Colonic mucosa (tissue), 4 donors: ENCODE measurements around the gene PIP5K1A. TPM values are rescaled to one million over a fixed set of nuclear protein-coding genes. Genes with fewer than 3 reads are reported as not detected.

Experiments
- DNase-seq: peaks from one replicate; pipeline ENCODE4 v3.0.0-alpha.2; 2020
- H3K27ac ChIP-seq: fragments of 200-600 bp; one replicate; pipeline ENCODE4 v1.8.0; 2021
- H3K27me3 ChIP-seq: fragments of 200-600 bp; one replicate; pipeline ENCODE4 v1.8.0; 2021
- H3K36me3 ChIP-seq: fragments of 200-600 bp; one replicate; pipeline ENCODE4 v1.8.0; 2021
- H3K4me1 ChIP-seq: fragments of 200-600 bp; one replicate; pipeline ENCODE4 v1.8.0; 2021; ENCODE audit warnings: mild to moderate bottlenecking
- H3K4me3 ChIP-seq: fragments of 200-600 bp; one replicate; pipeline ENCODE4 v1.8.0; 2021
- H3K9ac ChIP-seq, 2 donors: one replicate each; pipeline ENCODE4 v1.7.0; 2013; ENCODE audit warnings: control low read depth in 2 of 2, low read depth in 2 of 2, low read length in 2 of 2
- H3K9me3 ChIP-seq: fragments of 200-600 bp; one replicate; pipeline ENCODE4 v1.8.0; 2021
- intact Hi-C: fragments of 100-400 bp; cut with DNase I; formaldehyde crosslinking; loops from one replicate; pipeline ENCODE4 v1.14.1; 2022
- total RNA-seq, 2 donors: library from RNA; stranded (reverse); fragmentation: NEBNext Ultra II Directional in 1 of 2; extraction: Animal tissue kit (Norgen Biotek cat#: 25700) in 1 of 2; gene quantifications; one replicate each; pipeline ENCODE4 v1.2.1, GENCODE V29; 2021
- TF ChIP-seq, protein P1 (sequence below): fragments of 200-600 bp; IDR thresholded peaks from one replicate; pipeline ENCODE4 v1.8.0; 2022; ENCODE audit warnings: antibody characterized with exemption, mild to moderate bottlenecking
- donor health status: healthy.
- donor health status: DM: no; HTN: no; CAD: no.
- donor health status: DM: no; HTN: no; CAD: no.

The PIP5K1A gene
- 10 to 100 TPM; 33.3 to 38.9 TPM for total RNA-seq

DNA sequence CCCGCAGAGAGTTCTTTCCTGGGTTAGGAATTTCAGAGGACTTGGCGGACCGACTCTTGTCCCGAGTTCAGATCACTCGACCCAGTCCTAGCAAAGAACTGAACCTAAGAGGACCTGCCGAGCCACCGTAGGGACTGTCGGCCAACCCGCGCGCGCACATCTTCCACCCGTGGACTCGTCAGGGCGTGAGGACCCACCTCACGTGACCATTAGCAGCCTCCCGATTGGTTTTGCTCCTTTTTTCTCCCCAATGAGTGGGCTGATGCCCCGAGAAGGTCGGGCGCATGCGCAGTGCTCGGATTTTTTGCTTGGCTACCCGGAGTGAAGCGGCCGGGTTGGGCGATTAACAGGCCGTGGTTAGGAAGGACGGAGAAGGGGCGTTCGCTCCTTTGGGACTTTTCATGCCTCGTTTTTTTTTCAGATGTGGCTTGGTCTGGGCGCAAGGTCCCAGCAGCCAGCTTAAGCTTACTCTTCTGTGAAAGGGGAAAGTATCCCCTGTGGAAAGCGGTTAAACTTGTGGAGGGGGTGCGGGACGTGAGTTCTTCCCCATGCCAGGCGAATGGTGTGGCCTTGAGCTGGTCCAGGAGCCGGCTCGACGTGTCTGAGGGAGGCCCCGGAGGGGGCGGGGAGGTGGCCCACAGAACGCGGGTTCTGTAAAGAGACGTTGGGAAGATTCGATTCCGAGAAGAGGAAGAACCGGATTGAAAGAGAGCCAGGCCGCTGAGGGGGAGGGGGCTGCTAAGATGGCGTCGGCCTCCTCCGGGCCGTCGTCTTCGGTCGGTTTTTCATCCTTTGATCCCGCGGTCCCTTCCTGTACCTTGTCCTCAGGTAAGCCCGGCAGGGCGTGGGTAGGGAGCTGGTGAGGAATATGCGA lies at the start of gene PIP5K1A:
TSS of gene PIP5K1A (plus strand) at position 299 of the 874 bp plus-strand sequence. CDS start at position 744, 445 bp downstream.
- H3K27ac ChIP-seq, result peak within 1 kb of the TSS; percentile 88
- intact Hi-C loops, result loop anchor here (5.0 kb wide), 1 partner anchor 54 kb away; the partner anchor contains the start of gene PSMD4
- H3K9ac ChIP-seq, result peak within 1 kb of the TSS; percentile 74 to 86
- peak within 1 kb of the TSS; percentile 87 for H3K4me3 ChIP-seq
- H3K4me1 ChIP-seq, result peaks cover 14% of the 10 kb centered on the region
- peak; percentile 99 for DNase-seq
- TF ChIP-seq, protein P1, sequence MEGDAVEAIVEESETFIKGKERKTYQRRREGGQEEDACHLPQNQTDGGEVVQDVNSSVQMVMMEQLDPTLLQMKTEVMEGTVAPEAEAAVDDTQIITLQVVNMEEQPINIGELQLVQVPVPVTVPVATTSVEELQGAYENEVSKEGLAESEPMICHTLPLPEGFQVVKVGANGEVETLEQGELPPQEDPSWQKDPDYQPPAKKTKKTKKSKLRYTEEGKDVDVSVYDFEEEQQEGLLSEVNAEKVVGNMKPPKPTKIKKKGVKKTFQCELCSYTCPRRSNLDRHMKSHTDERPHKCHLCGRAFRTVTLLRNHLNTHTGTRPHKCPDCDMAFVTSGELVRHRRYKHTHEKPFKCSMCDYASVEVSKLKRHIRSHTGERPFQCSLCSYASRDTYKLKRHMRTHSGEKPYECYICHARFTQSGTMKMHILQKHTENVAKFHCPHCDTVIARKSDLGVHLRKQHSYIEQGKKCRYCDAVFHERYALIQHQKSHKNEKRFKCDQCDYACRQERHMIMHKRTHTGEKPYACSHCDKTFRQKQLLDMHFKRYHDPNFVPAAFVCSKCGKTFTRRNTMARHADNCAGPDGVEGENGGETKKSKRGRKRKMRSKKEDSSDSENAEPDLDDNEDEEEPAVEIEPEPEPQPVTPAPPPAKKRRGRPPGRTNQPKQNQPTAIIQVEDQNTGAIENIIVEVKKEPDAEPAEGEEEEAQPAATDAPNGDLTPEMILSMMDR, result no peak
- H3K27me3 ChIP-seq, result no peaks in the 10 kb centered on the region
- no peaks in the 10 kb centered on the region for H3K36me3 ChIP-seq
- no peaks in the 10 kb centered on the region for H3K9me3 ChIP-seq

GRCh38 chr1:151156515-151156819 lies 41.9 kb upstream of the PIP5K1A start, which contains the start of gene TNFAIP8L2:
Gene TNFAIP8L2, plus strand, starts transcription at chr1:151156649. Its CDS starts 2,049 bp downstream, at chr1:151158698.
- TF ChIP-seq, protein P1, result no peak
- Histone ChIP-seq H3K9me3 (no peaks in the 10 kb centered on the region), H3K9ac (peak within 1 kb of the TSS; percentile 1 to 19), H3K36me3 (peaks cover 6% of the 10 kb centered on the region), H3K27ac (peak within 1 kb of the TSS; percentile 51), H3K27me3 (no peaks in the 10 kb centered on the region), H3K4me3 (peak within 1 kb of the TSS; percentile 19), H3K4me1 (no peaks in the 10 kb centered on the region)
- DNase-seq, result peak; percentile 73
- intact Hi-C loops, result loop anchor here (5.0 to 10.0 kb wide), 2 partner anchors 59 to 132 kb away; no protein-coding TSS in a partner anchor

- TF ChIP-seq, protein P1, result no peak
- Histone ChIP-seq H3K36me3 (peaks cover 6% of the 10 kb centered on the region), H3K4me1 (no peaks in the 10 kb centered on the region), H3K9me3 (no peaks in the 10 kb centered on the region), H3K4me3 (peak overlapping the region; percentile 19), H3K27me3 (no peaks in the 10 kb centered on the region), H3K27ac (peak overlapping the region; percentile 51), H3K9ac (peak overlapping the region; percentile 1 to 9)
- intact Hi-C loops, result loop anchor here (5.0 to 10.0 kb wide), 2 partner anchors 60 to 132 kb away; no protein-coding TSS in a partner anchor
- no peak for DNase-seq
Observed at GRCh38 chr1:151157067-151157531, 41.3 kb upstream of the PIP5K1A start.

GRCh38 chr1:151158326-151158725 lies 40.0 kb upstream of the PIP5K1A start:
- TF ChIP-seq, protein P1, result no peak
- no peaks in the 10 kb centered on the region for H3K27me3 ChIP-seq
- no peak for DNase-seq
- intact Hi-C loops, result loop anchor here (5.0 to 10.0 kb wide), 2 partner anchors 61 to 134 kb away; no protein-coding TSS in a partner anchor
- no peaks in the 10 kb centered on the region for H3K4me1 ChIP-seq
- H3K9ac ChIP-seq, result peak overlapping the region in 1 of 2 donors; percentile 40
- H3K36me3 ChIP-seq, result peaks cover 6% of the 10 kb centered on the region
- H3K27ac ChIP-seq, result peak overlapping the region; percentile 16
- no peaks in the 10 kb centered on the region for H3K9me3 ChIP-seq
- H3K4me3 ChIP-seq, result no peak overlapping the region

- Histone ChIP-seq H3K27me3 (no peaks in the 10 kb centered on the region), H3K4me1 (no peaks in the 10 kb centered on the region), H3K9ac (no peak overlapping the region), H3K36me3 (peaks cover 6% of the 10 kb centered on the region), H3K9me3 (no peaks in the 10 kb centered on the region), H3K4me3 (no peak overlapping the region), H3K27ac (peak overlapping the region; percentile 16)
- no peak for DNase-seq
- intact Hi-C loops, result loop anchor here (5.0 to 10.0 kb wide), 2 partner anchors 62 to 134 kb away; no protein-coding TSS in a partner anchor
- TF ChIP-seq, protein P1, result no peak
Observed at GRCh38 chr1:151158751-151159251, 39.6 kb upstream of the PIP5K1A start.
